Spinal cord (tissue), 10 donors: ENCODE data around the gene PRIMPOL. TPM values are rescaled to one million over a fixed set of nuclear protein-coding genes. Genes with fewer than 3 reads are reported as not detected.
"Not testable (repeated sequence)": the region's sequence is repeated elsewhere in the genome, so short reads cannot be mapped to it uniquely, and the experiment has no call there.

Experiments
- DNase-seq, 6 donors: peaks; one replicate each; pipeline versions ENCODE4 v3.0.0 to v3.0.0-alpha.2; 2013 to 2015; ENCODE audit warnings: low spot score in 6 of 6, low read depth in 4 of 6
- H3K27ac ChIP-seq: one replicate; pipeline ENCODE4 v1.5.1; 2013; ENCODE audit warnings: low read depth, low read length, control low read depth
- H3K27me3 ChIP-seq: one replicate; pipeline ENCODE4 v1.6.1; 2013; ENCODE audit warnings: low read length; ENCODE audit not compliant: control insufficient read depth, insufficient read depth
- H3K36me3 ChIP-seq: one replicate; pipeline ENCODE4 v1.6.1; 2013; ENCODE audit warnings: low read length; ENCODE audit not compliant: control insufficient read depth, insufficient read depth
- H3K4me1 ChIP-seq: one replicate; pipeline ENCODE4 v1.6.1; 2013; ENCODE audit warnings: low read length; ENCODE audit not compliant: control insufficient read depth, insufficient read depth
- H3K4me3 ChIP-seq: one replicate; pipeline ENCODE4 v1.5.1; 2013; ENCODE audit warnings: low read depth, low read length, control low read depth
- H3K9me3 ChIP-seq: one replicate; pipeline ENCODE4 v1.6.1; 2013; ENCODE audit warnings: low read length; ENCODE audit not compliant: control insufficient read depth, insufficient read depth
- WGBS: methylation state at CpG from one replicate; pipeline ENCODE4 v1.1.5; 2013; ENCODE audit warnings: missing lambda C conversion rate; ENCODE audit not compliant: insufficient coverage; 5-methylcytosine and 5-hydroxymethylcytosine counted together
- polyA plus RNA-seq, 2 donors: library from polyadenylated mRNA; unstranded; fragments of 120-200 nt; gene quantifications; one replicate each; pipeline ENCODE4 v1.2.1, GENCODE V29; 2013; ENCODE audit not compliant: insufficient read length in 2 of 2
- total RNA-seq, 2 donors: library from RNA; depleted of rRNA in 1 of 2; stranded (reverse); fragments of 120-200 nt in 1 of 2; fragments of >200 nt in 1 of 2; gene quantifications; one replicate each; pipeline versions ENCODE4 v1.2.3 to v1.2.4, GENCODE V29; 2013 to 2014
- donor health status: healthy.

Gene PRIMPOL
- total and polyA plus RNA-seq, 4 donors: 27.4 to 36.5 (median 29.5) TPM

DNA sequence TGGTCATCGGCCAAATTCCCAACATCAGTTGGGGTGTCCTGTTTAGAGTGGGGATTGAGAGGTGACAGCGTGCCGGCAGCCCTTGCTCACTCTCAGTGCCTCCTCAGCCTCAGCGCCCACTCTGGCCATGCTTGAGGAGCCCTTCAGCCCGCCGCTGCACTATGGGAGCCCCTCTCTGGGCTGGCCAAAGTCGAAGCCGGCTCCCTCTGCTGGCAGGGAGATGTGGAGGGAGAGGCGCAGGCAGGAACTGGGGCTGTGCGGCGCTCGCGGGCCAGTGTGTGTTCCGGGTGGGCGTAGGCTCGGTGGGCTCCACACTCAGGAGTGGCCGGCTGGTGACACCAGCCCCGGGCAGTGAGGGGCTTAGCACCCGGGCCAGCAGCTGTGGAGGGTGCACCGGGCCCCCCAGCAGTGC lies 91.4 kb downstream of the PRIMPOL start:
- Histone ChIP-seq H3K27ac (no peak overlapping the region), H3K4me1 (no peaks in the 10 kb centered on the region), H3K4me3 (no peak overlapping the region), H3K27me3 (no peaks in the 10 kb centered on the region), H3K9me3 (no peaks in the 10 kb centered on the region), H3K36me3 (no peaks in the 10 kb centered on the region)
- WGBS: 97% methylated on average over 17 of the region's 20 CpGs
- DNase-seq: no peak

DNA sequence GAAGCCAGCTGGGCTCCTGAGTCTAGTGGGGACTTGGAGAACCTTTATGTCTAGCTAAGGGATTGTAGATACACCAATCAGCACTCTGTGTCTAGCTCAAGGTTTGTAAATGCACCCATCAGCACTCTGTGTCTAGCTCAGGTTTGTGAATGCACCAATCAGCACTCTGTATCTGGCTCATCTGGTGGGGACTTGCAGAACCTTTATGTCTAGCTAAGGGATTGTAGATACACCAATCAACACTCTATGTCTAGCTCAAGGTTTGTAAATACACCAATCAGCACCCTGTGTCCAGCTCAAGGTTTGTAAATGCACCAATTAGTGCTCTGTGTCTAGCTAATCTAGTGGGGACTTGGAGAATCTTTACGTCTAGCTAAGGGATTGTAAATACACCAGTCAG lies 92.1 kb downstream of the PRIMPOL start:
- H3K4me3 ChIP-seq, H3K9me3 ChIP-seq, H3K4me1 ChIP-seq, H3K27ac ChIP-seq, H3K36me3 ChIP-seq, DNase-seq, H3K27me3 ChIP-seq: not testable (repeated sequence)
- WGBS: no CpG with 5 or more reads among the region's 1 CpG

DNA sequence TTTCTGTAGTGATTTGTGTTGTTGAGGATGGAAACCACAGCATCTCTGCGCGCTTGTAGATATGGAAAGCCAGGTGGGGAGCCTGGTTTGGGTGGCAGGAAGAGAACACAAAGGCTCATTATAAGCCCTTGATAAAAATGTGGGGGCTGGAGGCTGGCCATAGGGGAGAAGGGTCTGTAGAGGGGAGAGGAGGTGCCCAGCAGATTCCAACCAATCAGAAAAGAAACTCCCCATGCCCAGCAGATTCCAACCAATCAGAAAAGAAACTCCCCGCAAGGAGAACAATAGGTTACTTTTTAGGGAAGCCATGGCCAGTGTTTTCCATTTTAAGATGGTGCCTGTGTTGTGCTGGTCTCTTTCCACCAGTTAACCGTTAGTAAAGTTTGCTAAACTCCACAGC lies 94.1 kb downstream of the PRIMPOL start:
- H3K9me3 ChIP-seq: no peaks in the 10 kb centered on the region
- no peaks in the 10 kb centered on the region for H3K4me1 ChIP-seq
- no peaks in the 10 kb centered on the region for H3K27me3 ChIP-seq
- H3K4me3 ChIP-seq: no peak overlapping the region
- DNase-seq: no peak
- WGBS: 92% methylated on average over 2 of the region's 4 CpGs
- H3K27ac ChIP-seq: no peak overlapping the region
- H3K36me3 ChIP-seq: peaks cover 3% of the 10 kb centered on the region

GRCh38 chr4:184744236-184744635 lies 94.7 kb downstream of the PRIMPOL start:
- no peak overlapping the region for H3K4me3 ChIP-seq
- no peak for DNase-seq
- H3K27me3 ChIP-seq: no peaks in the 10 kb centered on the region
- WGBS: 87% methylated on average over 8 of the region's 10 CpGs
- H3K9me3 ChIP-seq: no peaks in the 10 kb centered on the region
- H3K4me1 ChIP-seq: no peaks in the 10 kb centered on the region
- H3K27ac ChIP-seq: no peak overlapping the region
- peaks cover 3% of the 10 kb centered on the region for H3K36me3 ChIP-seq

Other genes with a start within 250 kb of the PRIMPOL start
- gene IRF2, start 175.2 kb upstream of the PRIMPOL start, total RNA-seq: 10 to 100 TPM; 27.8 to 33.7 TPM
- 10 to 100 TPM; 19.6 to 21.3 TPM for gene IRF2, start 175.2 kb upstream of the PRIMPOL start, polyA plus RNA-seq
- 10 to 100 TPM; 37.5 to 47.6 TPM for gene CASP3, start 291 bp upstream of the PRIMPOL start, total RNA-seq
- 10 to 100 TPM; 47.7 to 62.1 TPM for gene CASP3, start 291 bp upstream of the PRIMPOL start, polyA plus RNA-seq
- 10 to 100 TPM; 12.0 to 21.2 TPM for gene CENPU, start 84.4 kb downstream of the PRIMPOL start, total RNA-seq
- 10 to 100 TPM; 16.9 to 22.3 TPM for gene CENPU, start 84.4 kb downstream of the PRIMPOL start, polyA plus RNA-seq
- gene ACSL1, start 176.2 kb downstream of the PRIMPOL start, total RNA-seq: 10 to 100 TPM; 30.1 to 62.7 TPM
- gene ACSL1, start 176.2 kb downstream of the PRIMPOL start, polyA plus RNA-seq: 10 to 100 TPM; 28.9 to 29.6 TPM